ENCODE data around the gene NUP58. TPM values are rescaled to one million over a fixed set of nuclear protein-coding genes. Genes with fewer than 3 reads are reported as not detected.

NUP58 gene
- total and polyA plus RNA-seq, 4 donors, result 6.5 to 43.3 (median 16.0) TPM

- TF ChIP-seq CTCF (IDR thresholded peaks at IDR 0.05; ENCODE audit: low read depth, low read length, missing input control) (no peak), HNF4G (IDR thresholded peaks at IDR 0.05) (no peak), FOXA1 (IDR thresholded peaks at IDR 0.05) (no peak), EGR1 (IDR thresholded peaks at IDR 0.05; ENCODE audit: low read depth in 2 of 2) (no peak), ZBTB33 (IDR thresholded peaks at IDR 0.05) (no peak), YY1 (IDR thresholded peaks at IDR 0.05) (no peak), GABPA (IDR thresholded peaks at IDR 0.05 in 1 of 2, conservative IDR thresholded peaks at IDR 0.05 in 1 of 2) (no peak), TAF1 (conservative IDR thresholded peaks at IDR 0.05) (no peak), FOXA2 (IDR thresholded peaks at IDR 0.05) (no peak), HNF4A (conservative IDR thresholded peaks at IDR 0.05) (no peak), RXRA (IDR thresholded peaks at IDR 0.05) (no peak), NR2F2 (IDR thresholded peaks at IDR 0.05) (no peak), JUND (IDR thresholded peaks at IDR 0.05) (no peak)
- no peaks in the 10 kb centered on the region for H3K27me3 ChIP-seq (ENCODE audit: control insufficient read depth in 4 of 4, insufficient read depth in 4 of 4, low read length in 3 of 4)
- no peaks in the 10 kb centered on the region for H3K9me3 ChIP-seq (ENCODE audit: control insufficient read depth in 4 of 4, low read length in 3 of 4)
- H3K9ac ChIP-seq (ENCODE audit: low read depth in 1 of 2, low read length in 2 of 2), result no peak overlapping the region
- H3K36me3 ChIP-seq (ENCODE audit: control insufficient read depth in 4 of 4, insufficient read depth in 3 of 4, low read depth in 1 of 4, low read length in 3 of 4), result peaks cover 0 to 1% (median 0%) of the 10 kb centered on the region in 4 donors
- 60% methylated on average over 4 of the region's 4 CpGs for WGBS
- H3K4me3 ChIP-seq (ENCODE audit: low read depth in 1 of 3, low read length in 3 of 3), result no peak overlapping the region
- DNase-seq (ENCODE audit: low spot score), result no peak
- no peak overlapping the region for H3K27ac ChIP-seq (ENCODE audit: low read depth in 1 of 2, low read length in 2 of 2)
- H3K4me1 ChIP-seq (ENCODE audit: control insufficient read depth in 4 of 4, insufficient read depth in 4 of 4, low read length in 3 of 4), result peaks cover 2 to 4% (median 3%) of the 10 kb centered on the region in 4 donors
Observed at GRCh38 chr13:25281193-25281934, 20.1 kb upstream of the NUP58 start.

DNA sequence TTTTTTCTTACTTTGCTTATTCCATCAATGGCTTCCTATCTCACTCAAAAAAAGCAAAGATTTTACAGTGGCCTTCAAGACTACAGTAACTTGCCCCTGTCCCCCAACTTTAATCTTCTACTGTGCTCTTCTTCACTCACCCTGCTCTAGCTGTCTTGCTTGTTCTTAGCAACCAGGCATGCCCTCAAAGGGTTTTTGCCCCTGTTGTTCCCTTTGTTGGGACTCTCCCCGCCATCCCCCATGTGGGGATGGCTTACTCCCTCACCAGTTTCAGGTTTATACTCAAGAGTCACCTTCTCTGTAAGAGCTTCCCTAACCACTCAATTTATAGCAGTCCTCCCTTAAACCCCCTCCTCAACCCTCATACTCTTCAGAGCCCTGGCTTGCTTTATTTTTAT, 19.5 kb upstream of the NUP58 start:
- Histone ChIP-seq H3K27me3 (ENCODE audit: control insufficient read depth in 4 of 4, insufficient read depth in 4 of 4, low read length in 3 of 4) (no peaks in the 10 kb centered on the region), H3K9me3 (ENCODE audit: control insufficient read depth in 4 of 4, low read length in 3 of 4) (no peaks in the 10 kb centered on the region), H3K9ac (ENCODE audit: low read depth in 1 of 2, low read length in 2 of 2) (no peak overlapping the region), H3K36me3 (ENCODE audit: control insufficient read depth in 4 of 4, insufficient read depth in 3 of 4, low read depth in 1 of 4, low read length in 3 of 4) (peaks cover 0 to 1% (median 0%) of the 10 kb centered on the region in 4 donors), H3K27ac (ENCODE audit: low read depth in 1 of 2, low read length in 2 of 2) (no peak overlapping the region), H3K4me3 (ENCODE audit: low read depth in 1 of 3, low read length in 3 of 3) (no peak overlapping the region), H3K4me1 (ENCODE audit: control insufficient read depth in 4 of 4, insufficient read depth in 4 of 4, low read length in 3 of 4) (peaks cover 2 to 4% (median 3%) of the 10 kb centered on the region in 4 donors)
- WGBS, result 95% methylated on average over 1 of the region's 1 CpG
- DNase-seq (ENCODE audit: low spot score), result no peak
- TF ChIP-seq, protein P1, sequence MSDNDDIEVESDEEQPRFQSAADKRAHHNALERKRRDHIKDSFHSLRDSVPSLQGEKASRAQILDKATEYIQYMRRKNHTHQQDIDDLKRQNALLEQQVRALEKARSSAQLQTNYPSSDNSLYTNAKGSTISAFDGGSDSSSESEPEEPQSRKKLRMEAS (IDR thresholded peaks at IDR 0.05), result no peak
- TF ChIP-seq FOXA1 (IDR thresholded peaks at IDR 0.05) (no peak), RAD21 (IDR thresholded peaks at IDR 0.05) (no peak), RXRA (IDR thresholded peaks at IDR 0.05) (no peak), GABPA (IDR thresholded peaks at IDR 0.05 in 1 of 2, conservative IDR thresholded peaks at IDR 0.05 in 1 of 2) (no peak), HNF4A (conservative IDR thresholded peaks at IDR 0.05) (no peak), FOXA2 (IDR thresholded peaks at IDR 0.05) (no peak), SP1 (IDR thresholded peaks at IDR 0.05) (no peak)
- TF ChIP-seq, protein P2, sequence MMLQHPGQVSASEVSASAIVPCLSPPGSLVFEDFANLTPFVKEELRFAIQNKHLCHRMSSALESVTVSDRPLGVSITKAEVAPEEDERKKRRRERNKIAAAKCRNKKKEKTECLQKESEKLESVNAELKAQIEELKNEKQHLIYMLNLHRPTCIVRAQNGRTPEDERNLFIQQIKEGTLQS (IDR thresholded peaks at IDR 0.05), result no peak
- TF ChIP-seq, protein P3, sequence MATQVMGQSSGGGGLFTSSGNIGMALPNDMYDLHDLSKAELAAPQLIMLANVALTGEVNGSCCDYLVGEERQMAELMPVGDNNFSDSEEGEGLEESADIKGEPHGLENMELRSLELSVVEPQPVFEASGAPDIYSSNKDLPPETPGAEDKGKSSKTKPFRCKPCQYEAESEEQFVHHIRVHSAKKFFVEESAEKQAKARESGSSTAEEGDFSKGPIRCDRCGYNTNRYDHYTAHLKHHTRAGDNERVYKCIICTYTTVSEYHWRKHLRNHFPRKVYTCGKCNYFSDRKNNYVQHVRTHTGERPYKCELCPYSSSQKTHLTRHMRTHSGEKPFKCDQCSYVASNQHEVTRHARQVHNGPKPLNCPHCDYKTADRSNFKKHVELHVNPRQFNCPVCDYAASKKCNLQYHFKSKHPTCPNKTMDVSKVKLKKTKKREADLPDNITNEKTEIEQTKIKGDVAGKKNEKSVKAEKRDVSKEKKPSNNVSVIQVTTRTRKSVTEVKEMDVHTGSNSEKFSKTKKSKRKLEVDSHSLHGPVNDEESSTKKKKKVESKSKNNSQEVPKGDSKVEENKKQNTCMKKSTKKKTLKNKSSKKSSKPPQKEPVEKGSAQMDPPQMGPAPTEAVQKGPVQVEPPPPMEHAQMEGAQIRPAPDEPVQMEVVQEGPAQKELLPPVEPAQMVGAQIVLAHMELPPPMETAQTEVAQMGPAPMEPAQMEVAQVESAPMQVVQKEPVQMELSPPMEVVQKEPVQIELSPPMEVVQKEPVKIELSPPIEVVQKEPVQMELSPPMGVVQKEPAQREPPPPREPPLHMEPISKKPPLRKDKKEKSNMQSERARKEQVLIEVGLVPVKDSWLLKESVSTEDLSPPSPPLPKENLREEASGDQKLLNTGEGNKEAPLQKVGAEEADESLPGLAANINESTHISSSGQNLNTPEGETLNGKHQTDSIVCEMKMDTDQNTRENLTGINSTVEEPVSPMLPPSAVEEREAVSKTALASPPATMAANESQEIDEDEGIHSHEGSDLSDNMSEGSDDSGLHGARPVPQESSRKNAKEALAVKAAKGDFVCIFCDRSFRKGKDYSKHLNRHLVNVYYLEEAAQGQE (IDR thresholded peaks at IDR 0.05), result no peak
